Peyer's patch (tissue), 4 donors: ENCODE data around the gene SCRT2. TPM values are rescaled to one million over a fixed set of nuclear protein-coding genes. Genes with fewer than 3 reads are reported as not detected.

Experiments
- DNase-seq, 3 donors: peaks; one replicate each; pipeline ENCODE4 v3.0.0-alpha.2; 2017 to 2019
- H3K27ac ChIP-seq, 4 donors: fragments of 200-600 bp; sonication (generic); one replicate each; pipeline ENCODE4 v1.5.1; 2016 to 2019
- H3K27me3 ChIP-seq, 2 donors: fragments of 200-600 bp; sonication (generic); one replicate each; pipeline ENCODE4 v1.5.1; 2019
- H3K36me3 ChIP-seq, 3 donors: fragments of 200-600 bp; sonication (generic); one replicate each; pipeline ENCODE4 v1.5.1; 2016 to 2019
- H3K4me1 ChIP-seq, 4 donors: fragments of 200-600 bp; sonication (generic); one replicate each; pipeline ENCODE4 v1.5.1; 2016 to 2019
- H3K4me3 ChIP-seq, 4 donors: fragments of 200-600 bp; sonication (generic); 1 replicate in 3 of 4; 2 replicates in 1 of 4; pipeline ENCODE4 v1.5.1; 2016 to 2019; ENCODE audit warnings: mild to moderate bottlenecking in 1 of 4
- H3K9me3 ChIP-seq, 4 donors: fragments of 200-600 bp; sonication (generic); one replicate each; pipeline ENCODE4 v1.5.1; 2016 to 2019; ENCODE audit warnings: mild to moderate bottlenecking in 1 of 4
- POLR2A ChIP-seq, 2 donors: fragments of 450-650 bp; IDR thresholded peaks; one replicate each; pipeline ENCODE4 v1.5.1; 2017; ENCODE audit warnings: antibody characterized with exemption in 2 of 2, mild to moderate bottlenecking in 2 of 2, moderate library complexity in 2 of 2
- total RNA-seq, 4 donors: library from RNA; depleted of rRNA; stranded (reverse); fragments of >200 nt; gene quantifications; one replicate each; pipeline ENCODE4 v1.1.0, GENCODE V29; 2016
- TF ChIP-seq, protein P1 (sequence below), 6 experiments: fragments of 450-650 bp in 4 of 6; fragments of 200-600 bp in 2 of 6; sonication (generic) in 1 of 6; IDR thresholded peaks; one replicate each; pipeline ENCODE4 v1.5.1; 2017 to 2019; ENCODE audit warnings: antibody characterized with exemption in 6 of 6, mild to moderate bottlenecking in 3 of 6, moderate library complexity in 1 of 6

SCRT2 gene
- total RNA-seq, 4 donors from 2014 or later = not detected

DNA sequence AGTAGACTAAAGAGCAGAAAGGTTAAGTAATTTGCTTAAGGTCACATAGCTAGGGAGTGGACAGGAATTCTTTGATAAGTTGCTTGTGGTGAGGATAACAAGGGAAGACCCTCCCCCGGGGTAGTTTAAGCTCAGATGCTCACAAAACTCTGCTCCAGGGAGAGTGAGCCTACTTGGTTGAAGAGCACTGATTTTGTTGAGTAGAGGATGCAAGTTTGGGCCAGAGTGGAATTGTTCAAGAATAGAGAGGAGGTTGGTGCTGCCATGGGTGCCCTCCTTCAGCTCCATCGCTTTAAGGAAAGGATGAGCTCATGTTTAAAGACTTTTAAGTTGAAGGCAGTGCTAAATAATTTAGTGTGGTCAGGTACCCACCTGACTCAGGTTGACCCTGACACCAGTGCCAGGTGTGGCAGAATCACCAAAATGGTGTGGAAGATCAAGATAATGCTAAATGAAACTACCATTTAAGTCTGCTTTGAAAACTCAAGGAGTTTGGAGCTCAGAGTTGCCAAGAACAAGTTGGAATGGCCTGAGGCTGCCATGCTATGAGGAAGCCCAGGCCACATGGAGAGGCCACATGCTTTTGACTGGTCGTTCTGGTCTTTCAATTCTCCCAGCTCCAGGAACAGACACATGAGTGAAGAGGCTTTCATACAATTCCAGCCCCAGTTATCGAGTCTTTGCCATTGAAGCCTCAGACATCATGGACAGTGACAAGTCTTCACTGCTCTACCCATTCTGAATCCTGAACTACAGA, 57.5 kb downstream of the SCRT2 start:
- H3K4me1 ChIP-seq = no peaks in the 10 kb centered on the region
- H3K9me3 ChIP-seq = no peaks in the 10 kb centered on the region
- H3K4me3 ChIP-seq = no peak overlapping the region
- H3K27ac ChIP-seq = no peak overlapping the region
- H3K27me3 ChIP-seq = no peaks in the 10 kb centered on the region
- TF ChIP-seq POLR2A (IDR thresholded peaks at IDR 0.05) = no peak
- TF ChIP-seq, protein P1, sequence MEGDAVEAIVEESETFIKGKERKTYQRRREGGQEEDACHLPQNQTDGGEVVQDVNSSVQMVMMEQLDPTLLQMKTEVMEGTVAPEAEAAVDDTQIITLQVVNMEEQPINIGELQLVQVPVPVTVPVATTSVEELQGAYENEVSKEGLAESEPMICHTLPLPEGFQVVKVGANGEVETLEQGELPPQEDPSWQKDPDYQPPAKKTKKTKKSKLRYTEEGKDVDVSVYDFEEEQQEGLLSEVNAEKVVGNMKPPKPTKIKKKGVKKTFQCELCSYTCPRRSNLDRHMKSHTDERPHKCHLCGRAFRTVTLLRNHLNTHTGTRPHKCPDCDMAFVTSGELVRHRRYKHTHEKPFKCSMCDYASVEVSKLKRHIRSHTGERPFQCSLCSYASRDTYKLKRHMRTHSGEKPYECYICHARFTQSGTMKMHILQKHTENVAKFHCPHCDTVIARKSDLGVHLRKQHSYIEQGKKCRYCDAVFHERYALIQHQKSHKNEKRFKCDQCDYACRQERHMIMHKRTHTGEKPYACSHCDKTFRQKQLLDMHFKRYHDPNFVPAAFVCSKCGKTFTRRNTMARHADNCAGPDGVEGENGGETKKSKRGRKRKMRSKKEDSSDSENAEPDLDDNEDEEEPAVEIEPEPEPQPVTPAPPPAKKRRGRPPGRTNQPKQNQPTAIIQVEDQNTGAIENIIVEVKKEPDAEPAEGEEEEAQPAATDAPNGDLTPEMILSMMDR (IDR thresholded peaks at IDR 0.05) = no peak
- no peak for DNase-seq
- H3K36me3 ChIP-seq = no peaks in the 10 kb centered on the region

DNA sequence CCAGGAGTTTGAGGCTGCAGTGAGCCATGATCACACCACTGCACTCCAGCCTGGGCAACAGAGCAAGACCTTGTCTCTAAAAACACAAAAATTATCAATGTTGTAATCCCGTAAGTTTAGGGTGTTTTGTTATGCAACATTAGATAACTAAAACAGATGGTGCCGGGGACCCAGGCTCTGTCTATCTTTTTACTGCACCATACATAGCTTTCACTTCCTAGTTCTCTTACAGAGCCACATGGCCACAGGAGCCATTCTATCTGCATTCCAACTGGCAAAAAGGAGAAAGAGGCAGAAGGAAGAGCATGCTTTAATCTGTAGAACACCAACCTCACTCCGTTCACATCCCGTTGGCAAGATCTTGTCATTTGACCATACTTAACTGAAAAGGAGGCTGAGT, 60.1 kb downstream of the SCRT2 start:
- no peaks in the 10 kb centered on the region for H3K36me3 ChIP-seq
- no peak overlapping the region for H3K4me3 ChIP-seq
- H3K4me1 ChIP-seq = peaks cover 0 to 4% (median 0%) of the 10 kb centered on the region in 4 donors
- H3K27ac ChIP-seq = no peak overlapping the region
- DNase-seq = no peak
- TF ChIP-seq POLR2A (IDR thresholded peaks at IDR 0.05) = no peak
- TF ChIP-seq, protein P1 (IDR thresholded peaks at IDR 0.05) = no peak
- peaks cover 0 to 9% of the 10 kb centered on the region in 2 donors for H3K27me3 ChIP-seq
- no peaks in the 10 kb centered on the region for H3K9me3 ChIP-seq

DNA sequence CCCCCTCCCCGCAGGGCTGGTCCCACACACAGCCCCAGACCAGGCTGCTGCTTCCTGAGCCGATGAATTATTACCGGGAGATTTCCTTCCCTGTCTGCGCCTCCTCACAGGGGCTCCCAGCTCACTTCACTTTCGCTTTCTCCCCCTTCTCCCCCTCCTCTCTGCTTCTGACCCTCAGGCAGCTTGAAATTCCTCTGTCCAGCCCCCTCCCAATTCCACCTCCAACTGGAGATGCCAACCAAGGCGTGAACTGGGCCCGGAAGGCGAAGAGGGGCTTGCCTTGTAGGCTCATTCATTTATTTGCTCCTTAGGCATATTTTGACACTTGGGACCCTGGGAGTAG, 63.8 kb downstream of the SCRT2 start:
- no peaks in the 10 kb centered on the region for H3K36me3 ChIP-seq
- H3K4me3 ChIP-seq = no peak overlapping the region
- TF ChIP-seq, protein P1 (IDR thresholded peaks at IDR 0.05) = no peak
- no peak for TF ChIP-seq POLR2A (IDR thresholded peaks at IDR 0.05)
- DNase-seq = no peak
- H3K27me3 ChIP-seq = peaks cover 0 to 13% of the 10 kb centered on the region in 2 donors
- H3K9me3 ChIP-seq = no peaks in the 10 kb centered on the region
- H3K4me1 ChIP-seq = peaks cover 0 to 8% (median 0%) of the 10 kb centered on the region in 4 donors
- H3K27ac ChIP-seq = no peak overlapping the region

Other genes starting within 250 kb of the SCRT2 start
- 10 to 100 TPM; 38.1 to 43.6 (median 42.8) TPM for gene TBC1D20, start 213.3 kb downstream of the SCRT2 start, total RNA-seq
- 100 to 1,000 TPM in 2 of 4 donors, 10 to 100 TPM in 2; 60.2 to 105 (median 97.3) TPM for gene CSNK2A1, start 132.0 kb downstream of the SCRT2 start, total RNA-seq
- gene TCF15, start 65.5 kb downstream of the SCRT2 start, total RNA-seq = not detected
- 10 to 100 TPM; 15.0 to 83.0 (median 29.9) TPM for gene SRXN1, start 22.6 kb downstream of the SCRT2 start, total RNA-seq
- 100 to 1,000 TPM in 1 of 4 donors, 10 to 100 TPM in 3; 15.7 to 176 (median 26.0) TPM for gene SLC52A3, start 92.7 kb upstream of the SCRT2 start, total RNA-seq
- gene FAM110A, start 157.9 kb upstream of the SCRT2 start, total RNA-seq = 10 to 100 TPM in 2 of 4 donors, 1 to 10 TPM in 2; 5.1 to 15.7 (median 12.7) TPM
- under 1 TPM in 1 of 4 donors, not detected in 3; 0.27 TPM for gene ANGPT4, start 240.5 kb upstream of the SCRT2 start, total RNA-seq